ENCODE results near the gene PHACTR4. TPM values are rescaled to one million over a fixed set of nuclear protein-coding genes. Genes with fewer than 3 reads are reported as not detected.

PHACTR4 gene
- total RNA-seq, 1 experiment from 2014 or later = 35.5 TPM

DNA sequence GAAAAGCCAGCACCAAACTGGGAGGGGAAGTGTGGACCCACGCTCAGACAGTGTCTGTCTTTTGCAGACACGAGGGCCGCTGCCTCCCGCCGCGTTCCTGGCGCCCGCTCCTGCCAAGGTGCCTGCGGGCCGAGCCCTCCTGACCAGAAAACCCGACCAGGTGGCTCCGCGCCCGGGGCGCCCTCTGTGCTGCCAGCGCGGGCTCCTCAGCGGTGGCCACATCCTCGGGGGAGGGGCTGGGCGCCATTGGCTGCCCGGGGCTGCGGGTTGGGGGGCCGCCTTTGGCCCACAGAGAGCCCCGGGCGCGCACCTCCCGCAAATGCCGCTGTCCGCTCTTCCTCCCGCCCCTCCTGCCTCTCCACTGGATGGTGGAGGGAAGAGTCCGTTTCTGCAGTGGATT is 160.9 kb downstream of the PHACTR4 start:
- Mint-ChIP-seq H3K27me3 (ENCODE audit: insufficient read depth, unreplicated experiment) (no peaks in the 10 kb centered on the region), H3K27ac (ENCODE audit: unreplicated experiment) (no peak overlapping the region), H3K4me3 (ENCODE audit: unreplicated experiment) (no peak overlapping the region), H3K36me3 (ENCODE audit: insufficient read depth, unreplicated experiment) (peaks cover 43% of the 10 kb centered on the region), H3K4me1 (ENCODE audit: low read depth, unreplicated experiment) (no peaks in the 10 kb centered on the region), H3K9me3 (ENCODE audit: unreplicated experiment) (no peaks in the 10 kb centered on the region)
- no peaks in the 10 kb centered on the region for H3K9me3 ChIP-seq
- H3K4me3 ChIP-seq (ENCODE audit: low read depth, low read length) = no peak overlapping the region
- TF ChIP-seq, protein P1, sequence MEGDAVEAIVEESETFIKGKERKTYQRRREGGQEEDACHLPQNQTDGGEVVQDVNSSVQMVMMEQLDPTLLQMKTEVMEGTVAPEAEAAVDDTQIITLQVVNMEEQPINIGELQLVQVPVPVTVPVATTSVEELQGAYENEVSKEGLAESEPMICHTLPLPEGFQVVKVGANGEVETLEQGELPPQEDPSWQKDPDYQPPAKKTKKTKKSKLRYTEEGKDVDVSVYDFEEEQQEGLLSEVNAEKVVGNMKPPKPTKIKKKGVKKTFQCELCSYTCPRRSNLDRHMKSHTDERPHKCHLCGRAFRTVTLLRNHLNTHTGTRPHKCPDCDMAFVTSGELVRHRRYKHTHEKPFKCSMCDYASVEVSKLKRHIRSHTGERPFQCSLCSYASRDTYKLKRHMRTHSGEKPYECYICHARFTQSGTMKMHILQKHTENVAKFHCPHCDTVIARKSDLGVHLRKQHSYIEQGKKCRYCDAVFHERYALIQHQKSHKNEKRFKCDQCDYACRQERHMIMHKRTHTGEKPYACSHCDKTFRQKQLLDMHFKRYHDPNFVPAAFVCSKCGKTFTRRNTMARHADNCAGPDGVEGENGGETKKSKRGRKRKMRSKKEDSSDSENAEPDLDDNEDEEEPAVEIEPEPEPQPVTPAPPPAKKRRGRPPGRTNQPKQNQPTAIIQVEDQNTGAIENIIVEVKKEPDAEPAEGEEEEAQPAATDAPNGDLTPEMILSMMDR (IDR thresholded peaks at IDR 0.05; ENCODE audit: insufficient read depth in 1 of 2, low read depth in 1 of 2, low read length in 1 of 2, severe bottlenecking in 1 of 2, unreplicated experiment in 1 of 2) = no peak
- no peaks in the 10 kb centered on the region for H3K27me3 ChIP-seq (replicated peaks; ENCODE audit: control insufficient read depth, insufficient read depth, low read length)
- H3K4me1 ChIP-seq = peaks cover 19% of the 10 kb centered on the region
- no peaks in the 10 kb centered on the region for H3K36me3 ChIP-seq (ENCODE audit: control insufficient read depth, insufficient read depth, low read length)
- POLR2A ChIA-PET = no interaction called here
- intact Hi-C loops (cut with micrococcal nuclease; ENCODE audit: unreplicated experiment) = no loop called here
- no peak for DNase-seq
- CTCF ChIA-PET = no interaction called here
- no TSS peak for BruUV-seq (replicated peaks)

DNA sequence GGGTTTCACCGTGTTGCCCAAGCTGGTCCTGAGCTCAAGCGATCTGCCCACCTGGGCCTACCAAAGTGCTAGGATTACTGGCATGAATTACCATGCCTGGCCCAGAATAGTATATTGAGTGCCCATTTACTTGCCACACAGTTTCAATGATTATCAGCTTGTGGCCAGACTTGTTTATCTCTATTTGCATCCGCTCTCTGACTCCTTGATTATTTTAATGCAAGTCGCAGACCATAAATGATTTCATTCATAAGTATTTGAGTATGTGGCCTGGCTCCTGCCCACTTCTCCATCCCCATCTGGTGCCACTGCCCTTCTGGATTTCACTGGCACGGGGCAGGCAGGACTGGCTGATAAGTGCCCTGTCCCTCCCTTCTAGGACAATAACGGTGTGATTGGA is 165.1 kb downstream of the PHACTR4 start:
- Histone ChIP-seq H3K36me3 (ENCODE audit: control insufficient read depth, insufficient read depth, low read length) (no peaks in the 10 kb centered on the region), H3K9me3 (no peaks in the 10 kb centered on the region), H3K4me1 (no peaks in the 10 kb centered on the region), H3K4me3 (ENCODE audit: low read depth, low read length) (no peak overlapping the region), H3K27me3 (replicated peaks; ENCODE audit: control insufficient read depth, insufficient read depth, low read length) (no peaks in the 10 kb centered on the region)
- Mint-ChIP-seq H3K4me3 (ENCODE audit: unreplicated experiment) (no peak overlapping the region), H3K9me3 (ENCODE audit: unreplicated experiment) (no peaks in the 10 kb centered on the region), H3K36me3 (ENCODE audit: insufficient read depth, unreplicated experiment) (peaks cover 51% of the 10 kb centered on the region), H3K4me1 (ENCODE audit: low read depth, unreplicated experiment) (no peaks in the 10 kb centered on the region), H3K27me3 (ENCODE audit: insufficient read depth, unreplicated experiment) (no peaks in the 10 kb centered on the region), H3K27ac (ENCODE audit: unreplicated experiment) (no peak overlapping the region)
- ChIA-PET CTCF (no interaction called here), POLR2A (no interaction called here)
- TF ChIP-seq, protein P1 (IDR thresholded peaks at IDR 0.05; ENCODE audit: insufficient read depth in 1 of 2, low read depth in 1 of 2, low read length in 1 of 2, severe bottlenecking in 1 of 2, unreplicated experiment in 1 of 2) = no peak
- DNase-seq = no peak
- intact Hi-C loops (cut with micrococcal nuclease; ENCODE audit: unreplicated experiment) = no loop called here
- no TSS peak for BruUV-seq (replicated peaks)

DNA sequence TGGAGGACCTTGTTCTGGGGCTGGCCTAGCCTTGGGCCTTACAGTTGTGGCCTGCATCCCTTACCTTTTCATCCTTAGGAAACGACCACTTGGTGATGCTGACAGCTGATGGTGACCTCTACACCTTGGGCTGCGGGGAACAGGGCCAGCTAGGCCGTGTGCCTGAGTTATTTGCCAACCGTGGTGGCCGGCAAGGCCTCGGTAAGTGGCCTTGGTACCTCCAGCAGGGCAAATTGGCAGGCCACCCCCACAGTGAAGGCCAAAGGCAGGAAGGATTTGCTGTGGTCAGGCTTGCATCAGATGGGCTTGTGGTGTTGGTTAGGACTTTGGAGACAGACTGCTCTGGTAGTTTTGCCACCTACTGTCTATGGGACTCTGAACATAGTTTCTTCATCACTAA is 165.6 kb downstream of the PHACTR4 start:
- DNase-seq = no peak
- Histone ChIP-seq H3K9me3 (no peaks in the 10 kb centered on the region), H3K27me3 (replicated peaks; ENCODE audit: control insufficient read depth, insufficient read depth, low read length) (no peaks in the 10 kb centered on the region), H3K36me3 (ENCODE audit: control insufficient read depth, insufficient read depth, low read length) (no peaks in the 10 kb centered on the region), H3K4me1 (no peaks in the 10 kb centered on the region), H3K4me3 (ENCODE audit: low read depth, low read length) (no peak overlapping the region)
- H3K9me3 Mint-ChIP-seq (ENCODE audit: unreplicated experiment) = no peaks in the 10 kb centered on the region
- ChIA-PET CTCF (no interaction called here), POLR2A (no interaction called here)
- peaks cover 46% of the 10 kb centered on the region for H3K36me3 Mint-ChIP-seq (ENCODE audit: insufficient read depth, unreplicated experiment)
- BruUV-seq (replicated peaks) = no TSS peak
- H3K4me3 Mint-ChIP-seq (ENCODE audit: unreplicated experiment) = no peak overlapping the region
- no peaks in the 10 kb centered on the region for H3K4me1 Mint-ChIP-seq (ENCODE audit: low read depth, unreplicated experiment)
- H3K27me3 Mint-ChIP-seq (ENCODE audit: insufficient read depth, unreplicated experiment) = no peaks in the 10 kb centered on the region
- no peak overlapping the region for H3K27ac Mint-ChIP-seq (ENCODE audit: unreplicated experiment)
- intact Hi-C loops (cut with micrococcal nuclease; ENCODE audit: unreplicated experiment) = no loop called here
- TF ChIP-seq, protein P1 (IDR thresholded peaks at IDR 0.05; ENCODE audit: insufficient read depth in 1 of 2, low read depth in 1 of 2, low read length in 1 of 2, severe bottlenecking in 1 of 2, unreplicated experiment in 1 of 2) = no peak

All from Caco-2 (cell line).